GM12875 (cell line): ENCODE results near the gene APBA1.
"Not testable (repeated sequence)": the region's sequence is repeated elsewhere in the genome, so short reads cannot be mapped to it uniquely, and the experiment has no call there.

ENCODE experiments used
- H3K4me3 ChIP-seq: one replicate; pipeline ENCODE4 v1.5.1; 2011; ENCODE audit warnings: low read depth, low read length, control low read depth
- TF ChIP-seq, protein P1 (sequence below): IDR thresholded peaks from 2 replicates; pipeline ENCODE4 v1.5.1; 2011; ENCODE audit warnings: low read depth, mild to moderate bottlenecking, control low read depth, inconsistent platforms, low read length, moderate library complexity, borderline replicate concordance; ENCODE audit not compliant: insufficient read depth

APBA1 gene

DNA sequence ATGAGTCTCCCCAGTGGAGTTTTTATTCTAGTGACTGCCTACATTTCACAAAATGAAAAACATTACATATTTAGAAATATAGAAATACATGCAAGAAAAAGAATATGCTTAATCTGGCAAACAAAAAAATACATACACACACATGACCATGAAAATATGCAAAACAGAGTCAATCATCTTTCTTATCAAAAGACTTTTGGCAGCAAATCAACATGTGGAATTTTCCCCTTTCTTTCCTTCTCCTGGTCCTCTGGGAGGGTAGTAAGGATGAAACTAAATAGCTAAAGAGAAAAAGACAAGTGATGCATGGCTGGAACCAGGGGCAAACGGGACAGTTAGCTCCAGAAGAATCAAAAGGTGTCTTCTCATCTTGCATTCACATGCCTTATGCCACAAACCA, 69.4 kb downstream of the APBA1 start:
- TF ChIP-seq, protein P1, sequence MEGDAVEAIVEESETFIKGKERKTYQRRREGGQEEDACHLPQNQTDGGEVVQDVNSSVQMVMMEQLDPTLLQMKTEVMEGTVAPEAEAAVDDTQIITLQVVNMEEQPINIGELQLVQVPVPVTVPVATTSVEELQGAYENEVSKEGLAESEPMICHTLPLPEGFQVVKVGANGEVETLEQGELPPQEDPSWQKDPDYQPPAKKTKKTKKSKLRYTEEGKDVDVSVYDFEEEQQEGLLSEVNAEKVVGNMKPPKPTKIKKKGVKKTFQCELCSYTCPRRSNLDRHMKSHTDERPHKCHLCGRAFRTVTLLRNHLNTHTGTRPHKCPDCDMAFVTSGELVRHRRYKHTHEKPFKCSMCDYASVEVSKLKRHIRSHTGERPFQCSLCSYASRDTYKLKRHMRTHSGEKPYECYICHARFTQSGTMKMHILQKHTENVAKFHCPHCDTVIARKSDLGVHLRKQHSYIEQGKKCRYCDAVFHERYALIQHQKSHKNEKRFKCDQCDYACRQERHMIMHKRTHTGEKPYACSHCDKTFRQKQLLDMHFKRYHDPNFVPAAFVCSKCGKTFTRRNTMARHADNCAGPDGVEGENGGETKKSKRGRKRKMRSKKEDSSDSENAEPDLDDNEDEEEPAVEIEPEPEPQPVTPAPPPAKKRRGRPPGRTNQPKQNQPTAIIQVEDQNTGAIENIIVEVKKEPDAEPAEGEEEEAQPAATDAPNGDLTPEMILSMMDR = no peak
- H3K4me3 ChIP-seq = no peak overlapping the region

DNA sequence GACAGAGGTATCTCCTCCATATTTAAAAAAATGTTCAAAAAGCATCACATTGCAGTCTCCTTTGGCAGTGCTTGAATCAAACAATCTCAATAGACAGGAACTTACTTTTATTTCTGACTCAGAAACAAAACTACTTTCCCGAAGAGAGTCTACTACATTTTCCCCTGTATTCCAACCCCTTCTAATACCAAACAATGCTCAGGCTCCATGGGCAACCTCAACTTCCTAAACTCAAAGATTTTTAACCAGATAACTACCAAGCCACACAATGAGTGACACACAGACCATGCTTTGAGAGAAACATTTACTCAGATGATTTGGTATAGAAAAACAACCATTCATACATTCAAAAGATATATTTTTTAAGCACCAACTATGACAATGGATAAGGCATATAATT, 70.5 kb downstream of the APBA1 start:
- TF ChIP-seq, protein P1 = no peak
- H3K4me3 ChIP-seq = no peak overlapping the region

DNA sequence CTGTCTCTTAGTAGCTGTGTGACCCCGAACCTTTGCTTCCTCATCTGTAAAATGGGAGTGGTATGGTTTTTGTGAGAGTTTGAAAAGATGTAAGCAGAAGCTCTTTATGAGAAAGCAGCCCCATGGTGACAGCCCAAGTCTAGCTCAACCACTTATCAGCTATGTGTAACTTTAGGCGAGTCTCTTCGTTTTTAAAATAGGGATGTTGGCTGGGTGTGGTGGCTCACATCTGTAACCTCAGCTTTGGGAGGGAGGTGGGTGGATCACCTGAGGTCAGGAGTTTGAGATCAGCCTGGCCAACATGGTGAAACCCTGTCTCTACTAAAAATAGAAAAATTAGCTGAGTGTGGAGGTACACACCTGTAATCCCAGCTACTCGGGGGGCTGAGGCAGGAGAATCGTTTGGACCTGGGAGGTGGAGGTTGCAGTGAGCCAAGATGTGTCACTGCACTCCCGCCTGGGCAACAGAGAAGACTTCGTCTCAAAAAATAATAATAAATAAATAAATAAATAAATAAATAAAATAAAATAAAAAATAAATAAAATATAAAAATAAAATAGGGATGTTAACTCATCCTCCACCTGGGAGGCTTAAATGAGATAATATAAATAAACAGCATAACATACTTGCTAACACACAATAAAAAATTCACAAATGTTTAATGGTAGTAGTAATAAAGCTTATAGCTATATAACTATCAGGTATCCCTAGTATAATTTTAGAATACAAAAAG, 71.7 kb downstream of the APBA1 start:
- TF ChIP-seq, protein P1 = no peak
- no peak overlapping the region for H3K4me3 ChIP-seq

GRCh38 chr9:69599232-69599971, 72.8 kb downstream of the APBA1 start:
- H3K4me3 ChIP-seq = no peak overlapping the region
- TF ChIP-seq, protein P1 = no peak

DNA sequence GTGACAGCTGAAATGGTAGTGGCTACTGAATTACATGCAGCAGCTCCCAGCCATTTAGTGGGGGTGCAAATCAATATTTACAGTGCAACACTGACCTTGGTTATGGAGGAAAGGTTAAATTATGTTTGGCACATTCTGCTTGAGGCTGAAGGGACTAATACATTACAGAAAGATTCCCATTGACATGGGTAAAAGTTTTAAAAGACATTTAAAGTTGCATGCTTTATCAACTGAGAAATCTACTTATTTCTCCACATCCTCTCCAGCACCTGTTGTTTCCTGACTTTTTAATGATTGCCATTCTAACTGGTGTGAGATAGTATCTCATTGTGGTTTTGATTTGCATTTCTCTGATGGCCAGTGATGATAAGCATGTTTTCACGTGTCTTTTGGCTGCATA, 75.3 kb downstream of the APBA1 start:
- not testable (repeated sequence) for H3K4me3 ChIP-seq

DNA sequence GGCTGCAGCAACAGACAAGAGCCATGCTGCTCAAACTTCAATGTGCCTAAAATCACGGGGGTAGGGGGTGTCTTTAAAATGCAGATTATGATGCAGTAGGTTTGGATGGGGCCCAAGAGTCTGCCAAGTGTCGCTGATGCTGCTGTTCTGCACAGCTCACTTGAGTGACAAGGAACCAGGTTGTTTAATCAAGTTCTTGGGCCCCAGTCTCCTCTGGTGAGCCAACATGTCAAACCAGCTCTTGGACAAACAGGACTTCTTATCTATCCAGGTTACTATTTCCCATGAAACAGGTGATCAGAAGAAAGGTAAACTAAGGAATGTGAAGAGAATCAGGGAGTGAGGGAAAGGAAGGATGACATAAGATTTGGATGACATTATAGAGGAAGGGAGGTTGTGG, 78.0 kb downstream of the APBA1 start:
- no peak overlapping the region for H3K4me3 ChIP-seq
- TF ChIP-seq, protein P1 = no peak

- TF ChIP-seq, protein P1 = no peak
- H3K4me3 ChIP-seq = no peak overlapping the region
Observed at GRCh38 chr9:69593756-69594155, 78.4 kb downstream of the APBA1 start.
